HG03342 (cell line): Measurements from ENCODE around the gene ANKRD24.
"Not testable (repeated sequence)": the region's sequence is repeated elsewhere in the genome, so short reads cannot be mapped to it uniquely, and the experiment has no call there.

ENCODE experiments used
- ATAC-seq: cut with Tn5 transposase; IDR thresholded peaks from one replicate; pipeline ENCODE4 v1.9.1; 2021; ENCODE audit warnings: mild to moderate bottlenecking, moderate library complexity; ENCODE audit not compliant: unreplicated experiment

Gene ANKRD24

GRCh38 chr19:4173479-4174212, 8.8 kb upstream of the ANKRD24 start:
- ATAC-seq, result no peak

- no peak for ATAC-seq
Observed at GRCh38 chr19:4174213-4174894, 8.1 kb upstream of the ANKRD24 start.

GRCh38 chr19:4174895-4175668, 7.4 kb upstream of the ANKRD24 start:
- no peak for ATAC-seq

GRCh38 chr19:4175669-4175931, 6.9 kb upstream of the ANKRD24 start:
- no peak for ATAC-seq

DNA sequence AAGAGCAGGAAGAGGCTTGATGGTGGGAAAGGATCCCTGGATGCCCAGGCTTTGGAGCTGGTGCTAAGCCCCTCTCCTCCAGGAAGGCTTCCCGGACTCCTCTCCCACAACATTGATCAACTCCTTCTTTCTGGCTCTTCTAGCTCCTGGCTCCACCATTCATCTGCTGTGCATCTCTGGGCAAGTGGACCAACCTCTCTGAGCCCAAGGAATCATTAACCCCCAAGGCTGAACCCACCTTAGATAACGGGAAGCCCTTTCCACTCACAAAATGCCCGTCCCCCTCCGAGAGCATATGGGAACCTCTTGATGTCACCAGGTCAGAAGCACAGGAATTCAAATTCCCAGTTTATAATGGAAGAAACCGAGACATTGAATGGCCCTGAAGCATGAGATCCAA, 5.3 kb upstream of the ANKRD24 start:
- no peak for ATAC-seq

DNA sequence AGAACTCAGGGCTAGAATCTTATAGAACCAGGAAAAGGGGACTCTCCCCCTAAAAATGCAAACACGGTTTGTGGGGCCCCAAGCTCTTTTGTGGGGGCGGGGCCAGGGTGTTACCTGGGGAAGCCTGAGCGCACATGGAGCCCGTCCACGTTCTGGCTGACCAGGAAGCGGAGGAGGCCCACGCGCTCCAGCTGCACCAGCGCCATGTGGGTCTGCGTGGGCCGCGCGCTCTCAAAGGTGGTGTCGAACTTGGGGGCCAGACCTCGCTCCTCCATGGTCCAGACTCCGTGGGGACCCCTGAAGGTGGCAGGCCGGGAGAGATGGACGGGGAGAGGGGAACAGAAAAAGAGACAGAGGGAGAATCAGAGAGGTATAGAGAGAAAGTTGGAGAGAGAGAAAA, 3.5 kb upstream of the ANKRD24 start:
- no peak for ATAC-seq

DNA sequence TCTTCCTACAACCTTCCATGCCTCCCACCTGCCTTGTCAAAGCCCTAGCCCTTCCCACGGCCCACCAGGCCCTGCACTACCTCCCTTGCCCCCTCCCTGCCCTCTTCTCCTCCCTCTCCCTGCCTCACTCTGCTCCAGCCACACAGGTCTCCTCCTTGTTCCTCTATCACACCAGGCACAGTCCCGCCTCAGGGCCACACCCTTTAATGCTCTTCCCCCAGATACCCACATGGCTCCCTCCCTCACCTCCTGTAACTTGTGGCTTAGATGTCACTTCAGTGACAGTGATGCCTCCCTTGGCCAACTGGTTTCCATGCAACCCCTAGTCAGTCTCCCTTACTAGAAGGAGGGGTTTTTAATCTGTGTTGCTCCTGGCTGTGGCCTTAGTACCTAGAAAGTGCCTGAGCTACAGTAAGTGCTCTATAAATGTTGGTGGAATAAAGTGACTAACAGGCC, 1.4 kb upstream of the ANKRD24 start:
- ATAC-seq, result no peak

GRCh38 chr19:4183967-4184717, 1.7 kb downstream of the ANKRD24 start:
- ATAC-seq, result no peak

DNA sequence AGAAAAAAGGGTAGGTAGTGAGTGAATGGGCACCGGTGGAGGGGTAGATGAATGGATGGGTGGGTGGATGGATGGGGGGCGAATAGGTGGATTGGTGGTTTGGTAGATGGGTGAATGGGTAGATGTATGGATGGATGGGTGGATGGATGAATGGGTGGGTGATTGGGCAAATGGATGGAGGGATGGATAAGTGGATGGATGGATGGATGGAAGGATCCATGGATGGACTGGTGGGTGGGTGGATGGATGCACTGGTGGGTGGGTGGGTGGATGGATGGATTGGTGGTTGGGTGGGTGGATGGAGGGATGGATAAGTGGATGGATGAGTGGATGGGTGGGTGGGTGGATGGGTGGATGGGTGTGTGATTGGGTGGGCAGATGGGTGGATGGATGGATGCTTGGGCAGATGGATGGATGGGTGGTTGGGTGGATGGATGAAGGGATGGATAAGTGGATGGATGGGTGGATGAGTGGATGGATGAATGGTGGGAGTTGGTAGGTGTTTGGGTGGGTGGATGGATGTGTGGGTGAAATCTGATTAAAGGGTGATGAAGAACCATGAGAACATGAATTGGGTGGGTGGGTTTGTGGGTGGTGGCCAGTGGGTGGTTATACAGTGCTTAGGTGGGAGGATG, 2.3 kb downstream of the ANKRD24 start:
- ATAC-seq, result no peak

- no peak for ATAC-seq
Observed at GRCh38 chr19:4185413-4186086, 3.1 kb downstream of the ANKRD24 start.

DNA sequence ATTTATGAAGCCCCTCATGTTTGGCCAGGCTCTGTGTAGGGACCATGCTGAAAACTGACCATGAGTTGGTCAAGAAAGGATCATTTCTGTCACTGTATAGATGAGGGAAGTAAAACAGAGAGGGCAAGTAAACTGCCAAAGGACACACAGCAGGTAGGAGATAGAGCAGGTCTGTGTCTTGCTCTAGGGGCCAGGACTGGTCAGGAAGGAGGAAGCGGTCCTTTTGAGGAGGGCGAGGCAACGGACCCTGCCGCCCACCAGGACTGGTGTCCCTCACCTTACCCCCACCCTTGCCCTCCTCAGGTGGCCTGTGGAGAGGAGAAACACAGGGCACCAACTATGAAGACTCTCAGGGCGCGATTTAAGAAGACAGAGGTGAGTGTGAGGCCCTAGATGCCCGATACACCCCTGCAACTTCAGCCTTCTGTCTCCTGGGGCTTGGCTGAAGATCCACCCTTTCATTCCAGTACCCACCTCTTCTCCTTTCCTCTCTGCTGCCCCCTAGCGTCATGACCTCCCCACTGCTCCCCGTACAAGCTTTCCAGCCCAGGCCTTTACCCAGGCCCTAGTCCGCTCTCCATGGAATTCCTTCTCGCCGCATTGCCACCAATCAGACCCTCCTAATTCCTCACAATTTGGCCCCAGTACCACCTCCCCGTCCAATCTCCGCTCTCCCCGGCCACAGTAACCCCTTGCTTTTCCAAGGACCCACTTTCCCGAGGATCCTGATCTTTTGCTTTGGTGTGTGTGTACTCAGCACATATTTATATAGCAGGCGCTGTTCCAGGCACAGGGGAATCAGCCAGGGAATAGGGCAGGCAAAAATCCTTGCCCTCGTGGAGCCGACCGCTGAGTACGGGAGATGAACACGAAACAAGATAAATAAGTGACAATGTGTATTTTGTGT, 3.9 kb downstream of the ANKRD24 start:
- ATAC-seq, result no peak

- ATAC-seq, result no peak
Observed at GRCh38 chr19:4187313-4188122, 5.0 kb downstream of the ANKRD24 start.

GRCh38 chr19:4189641-4190040, 7.2 kb downstream of the ANKRD24 start:
- ATAC-seq, result no peak

- ATAC-seq, result not testable (repeated sequence)
Observed at GRCh38 chr19:4192537-4192936, 10.0 kb downstream of the ANKRD24 start.

DNA sequence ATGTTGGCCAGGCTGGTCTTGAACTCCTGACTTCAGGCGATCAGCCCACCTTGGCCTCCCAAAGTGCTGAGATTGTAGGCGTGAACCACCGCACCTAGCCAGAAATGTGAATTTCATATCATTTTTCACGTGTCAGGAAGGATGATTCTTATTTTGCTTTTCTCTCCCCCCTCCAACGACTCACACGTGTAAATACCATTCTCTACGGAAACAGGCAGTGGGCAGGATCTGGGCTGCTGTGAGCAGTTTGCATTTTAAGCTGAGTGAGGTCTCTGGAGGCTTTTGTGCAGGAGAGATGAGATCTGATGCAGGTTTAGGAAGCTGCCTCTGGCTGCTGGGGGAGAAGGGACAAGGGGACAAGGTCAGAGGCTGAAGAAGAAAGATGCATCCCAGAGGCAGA, 11.9 kb downstream of the ANKRD24 start:
- no peak for ATAC-seq

- ATAC-seq, result no peak
Observed at GRCh38 chr19:4196009-4196408, 13.5 kb downstream of the ANKRD24 start.

GRCh38 chr19:4196587-4197148, 14.2 kb downstream of the ANKRD24 start:
- ATAC-seq, result no peak

DNA sequence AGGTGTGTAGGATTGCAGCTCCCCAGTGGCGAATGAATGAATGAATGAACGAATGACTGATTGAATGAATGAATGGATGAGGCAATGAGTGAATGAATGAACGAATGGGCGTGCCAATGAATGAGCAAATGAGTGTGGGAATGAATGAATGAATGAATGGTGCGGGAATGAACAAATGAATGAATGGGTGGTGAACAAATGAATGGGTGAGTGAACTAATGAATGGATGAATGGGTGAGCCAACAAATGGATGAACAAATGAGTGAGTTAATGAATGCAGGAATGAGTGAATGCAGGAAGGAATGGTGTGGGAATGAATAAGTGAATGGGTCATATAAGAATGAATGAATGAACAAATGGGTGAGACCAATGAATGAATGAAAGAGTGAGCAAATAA, 14.7 kb downstream of the ANKRD24 start:
- no peak for ATAC-seq
